GM23338 (cell line): Measurements from ENCODE around the gene CCDC73.
"Not testable (repeated sequence)": the region's sequence is repeated elsewhere in the genome, so short reads cannot be mapped to it uniquely, and the experiment has no call there.

Source experiments
- EZH2 ChIP-seq: fragments of 200-600 bp; sonication (generic); IDR thresholded peaks from one replicate; pipeline ENCODE4 v1.8.0; 2017; ENCODE audit warnings: antibody characterized with exemption, mild to moderate bottlenecking, low read depth; ENCODE audit not compliant: unreplicated experiment
- EZH2phosphoT487 ChIP-seq: fragments of 200-600 bp; sonication (generic); IDR thresholded peaks from one replicate; pipeline ENCODE4 v1.8.1; 2018; ENCODE audit warnings: antibody characterized with exemption; ENCODE audit not compliant: unreplicated experiment
- POLR2AphosphoS5 ChIP-seq: IDR thresholded peaks from 2 replicates; pipeline ENCODE4 v1.6.1; 2016; ENCODE audit warnings: antibody characterized with exemption, low read depth
- ZNF114 ChIP-seq: fragments of 250-450 bp; sonication (Bioruptor Pico); IDR thresholded peaks from 2 replicates; pipeline ENCODE4 v1.5.0; 2020; ENCODE audit warnings: mild to moderate bottlenecking, moderate library complexity
- TF ChIP-seq, protein P1 (sequence below), 2 experiments: fragments of 200-600 bp in 1 of 2; sonication (generic) in 1 of 2; conservative IDR thresholded peaks; 2 replicates each; pipeline versions ENCODE4 v1.5.1 to v1.6.1; 2016 to 2017; ENCODE audit warnings: antibody characterized with exemption in 2 of 2, low read depth in 2 of 2, mild to moderate bottlenecking in 2 of 2, moderate library complexity in 1 of 2

- TF ChIP-seq, protein P1, sequence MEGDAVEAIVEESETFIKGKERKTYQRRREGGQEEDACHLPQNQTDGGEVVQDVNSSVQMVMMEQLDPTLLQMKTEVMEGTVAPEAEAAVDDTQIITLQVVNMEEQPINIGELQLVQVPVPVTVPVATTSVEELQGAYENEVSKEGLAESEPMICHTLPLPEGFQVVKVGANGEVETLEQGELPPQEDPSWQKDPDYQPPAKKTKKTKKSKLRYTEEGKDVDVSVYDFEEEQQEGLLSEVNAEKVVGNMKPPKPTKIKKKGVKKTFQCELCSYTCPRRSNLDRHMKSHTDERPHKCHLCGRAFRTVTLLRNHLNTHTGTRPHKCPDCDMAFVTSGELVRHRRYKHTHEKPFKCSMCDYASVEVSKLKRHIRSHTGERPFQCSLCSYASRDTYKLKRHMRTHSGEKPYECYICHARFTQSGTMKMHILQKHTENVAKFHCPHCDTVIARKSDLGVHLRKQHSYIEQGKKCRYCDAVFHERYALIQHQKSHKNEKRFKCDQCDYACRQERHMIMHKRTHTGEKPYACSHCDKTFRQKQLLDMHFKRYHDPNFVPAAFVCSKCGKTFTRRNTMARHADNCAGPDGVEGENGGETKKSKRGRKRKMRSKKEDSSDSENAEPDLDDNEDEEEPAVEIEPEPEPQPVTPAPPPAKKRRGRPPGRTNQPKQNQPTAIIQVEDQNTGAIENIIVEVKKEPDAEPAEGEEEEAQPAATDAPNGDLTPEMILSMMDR (conservative IDR thresholded peaks at IDR 0.05; ENCODE audit: low read depth in 2 of 2): not testable (repeated sequence)
- not testable (repeated sequence) for TF ChIP-seq ZNF114 (CRISPR knock-in tag); EZH2phosphoT487; POLR2AphosphoS5; EZH2
Measured at GRCh38 chr11:32761774-32762173, 32.7 kb downstream of the CCDC73 start.
